Measurements from ENCODE around the gene CRACR2B.

GRCh38 chr11:794013-794765 is 33.5 kb upstream of the CRACR2B start:
- TF ChIP-seq CTCF (IDR thresholded peaks at IDR 0.05; ENCODE audit: insufficient read depth, low read length, poor library complexity, severe bottlenecking): no peak
- no peak for TF ChIP-seq EZH2phosphoT487 (conservative IDR thresholded peaks at IDR 0.05; ENCODE audit: low read length)
